ENCODE measurements around the gene METAP1.
"Not testable (repeated sequence)": the region's sequence is repeated elsewhere in the genome, so short reads cannot be mapped to it uniquely, and the experiment has no call there.

The METAP1 gene

DNA sequence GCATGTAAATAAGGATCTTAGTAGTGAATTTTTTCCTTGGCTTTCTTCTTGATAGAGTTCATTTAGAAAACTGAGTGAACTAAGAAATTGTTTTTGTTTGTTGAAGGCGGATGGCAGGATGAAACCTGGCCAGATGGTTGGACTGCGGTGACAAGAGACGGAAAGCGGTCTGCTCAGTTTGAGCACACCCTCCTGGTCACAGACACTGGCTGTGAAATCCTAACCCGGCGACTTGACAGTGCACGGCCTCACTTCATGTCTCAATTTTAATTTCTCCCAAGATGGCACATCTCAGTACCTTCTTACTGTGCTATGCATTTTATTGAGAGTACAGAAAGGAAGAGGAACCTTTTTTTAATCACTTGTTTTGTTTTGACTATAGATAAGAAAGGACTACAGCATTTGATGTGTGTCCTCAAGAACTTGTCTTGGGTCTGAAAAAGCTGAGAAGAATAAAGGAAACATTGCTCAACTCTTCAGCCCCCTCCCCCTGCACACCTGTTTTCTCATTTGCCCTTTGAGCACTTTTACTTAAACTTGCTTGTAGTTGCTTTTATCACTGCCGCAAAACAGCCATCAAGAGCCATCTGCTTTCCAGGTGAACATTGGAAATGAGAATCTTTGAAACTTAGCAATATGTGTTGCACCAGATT is 65.7 kb downstream of the METAP1 start:
- no peak for DNase-seq

DNA sequence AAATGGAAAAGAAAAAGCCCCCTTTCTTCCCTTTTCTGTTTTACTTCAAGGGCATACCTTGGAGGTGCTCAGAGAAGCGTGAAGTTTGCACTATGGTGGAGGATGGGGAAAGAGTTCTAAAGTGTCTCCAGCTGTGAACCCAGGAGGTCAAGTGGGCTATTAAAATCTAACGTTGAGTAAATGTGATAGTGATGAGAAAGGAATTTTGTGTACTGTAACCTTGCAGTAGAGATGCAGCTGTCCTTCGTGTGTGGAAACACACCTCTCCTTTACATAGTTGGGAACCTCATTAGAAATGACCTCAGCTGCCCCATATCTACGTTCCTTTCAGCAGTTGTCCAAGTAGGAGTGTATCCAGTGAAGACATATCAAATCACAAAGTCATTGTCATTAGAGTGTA is 66.6 kb downstream of the METAP1 start:
- DNase-seq: no peak

DNA sequence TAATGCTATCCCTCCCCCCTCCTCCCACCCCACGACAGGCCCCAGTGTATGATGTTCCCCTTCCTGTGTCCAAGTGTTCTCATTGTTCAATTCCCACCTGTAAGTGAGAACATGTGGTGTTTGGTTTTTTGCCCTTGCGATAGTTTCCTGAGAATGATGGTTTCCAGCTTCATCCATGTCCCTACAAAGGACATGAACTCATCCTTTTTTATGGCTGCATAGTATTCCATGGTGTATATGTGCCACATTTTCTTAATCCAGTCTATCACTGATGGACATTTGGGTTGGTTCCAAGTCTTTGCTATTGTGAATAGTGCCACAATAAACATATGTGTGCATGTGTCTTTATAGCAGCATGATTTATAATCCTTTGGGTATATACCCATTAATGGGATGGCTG is 70.0 kb downstream of the METAP1 start:
- not testable (repeated sequence) for DNase-seq

DNA sequence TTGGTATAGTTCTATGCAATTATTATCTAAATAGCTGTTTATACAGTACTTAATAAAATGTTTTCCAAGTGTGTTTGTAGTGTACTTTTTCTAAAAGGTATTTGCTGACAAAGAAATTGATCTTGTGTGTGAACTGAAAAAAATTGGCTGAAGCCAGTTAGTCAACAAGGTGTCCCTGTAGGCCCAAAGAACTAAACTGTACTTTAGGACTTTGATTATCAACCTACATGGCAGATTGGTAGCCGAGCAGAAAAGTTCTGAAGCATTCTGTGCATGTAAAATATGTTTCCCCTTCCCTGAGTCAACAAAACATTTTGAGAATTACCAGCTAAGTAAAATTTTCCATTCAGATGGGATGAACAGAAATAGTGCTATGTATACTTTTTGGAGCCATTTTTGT is 72.1 kb downstream of the METAP1 start:
- DNase-seq: no peak

DNA sequence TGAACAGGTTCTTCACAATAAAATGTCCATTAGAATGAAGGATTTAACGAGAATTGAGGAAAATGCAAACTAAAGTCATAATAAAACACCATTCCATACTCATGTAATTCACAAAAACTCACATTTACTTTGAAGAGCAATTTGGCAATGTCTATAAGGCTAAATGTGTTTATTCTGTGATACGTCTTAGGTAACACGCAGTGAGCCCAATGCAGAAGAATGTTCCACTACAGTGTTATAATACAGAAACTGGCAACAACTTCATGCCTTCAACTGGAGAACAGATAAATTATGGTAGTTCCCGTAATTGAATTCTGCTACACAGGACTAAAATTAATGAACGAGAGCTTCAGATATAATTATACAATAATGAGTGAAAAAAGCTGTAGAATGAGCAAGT is 75.6 kb downstream of the METAP1 start:
- DNase-seq: no peak

DNA sequence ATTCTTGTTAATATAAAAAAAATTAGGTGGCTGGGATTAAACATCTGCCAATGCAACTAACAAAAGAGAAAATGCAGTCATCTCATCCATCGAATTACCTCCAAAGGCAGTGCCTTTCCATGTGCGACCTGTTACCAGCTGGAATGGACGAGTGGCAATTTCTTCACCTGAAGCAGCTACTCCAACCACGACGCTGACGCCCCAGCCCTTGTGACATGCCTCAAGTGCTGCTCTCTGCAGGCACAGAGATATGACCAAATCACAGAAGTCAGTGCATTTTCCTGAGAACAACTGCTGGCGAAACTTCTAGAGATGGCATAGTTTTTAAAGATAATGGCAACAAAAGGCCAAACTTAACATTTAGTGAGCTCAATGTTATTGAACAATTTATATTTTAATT is 79.3 kb downstream of the METAP1 start:
- DNase-seq: no peak

- DNase-seq: no peak
These were observed 80.9 kb downstream of the METAP1 start for GRCh38 chr4:99076292-99076976.

DNA sequence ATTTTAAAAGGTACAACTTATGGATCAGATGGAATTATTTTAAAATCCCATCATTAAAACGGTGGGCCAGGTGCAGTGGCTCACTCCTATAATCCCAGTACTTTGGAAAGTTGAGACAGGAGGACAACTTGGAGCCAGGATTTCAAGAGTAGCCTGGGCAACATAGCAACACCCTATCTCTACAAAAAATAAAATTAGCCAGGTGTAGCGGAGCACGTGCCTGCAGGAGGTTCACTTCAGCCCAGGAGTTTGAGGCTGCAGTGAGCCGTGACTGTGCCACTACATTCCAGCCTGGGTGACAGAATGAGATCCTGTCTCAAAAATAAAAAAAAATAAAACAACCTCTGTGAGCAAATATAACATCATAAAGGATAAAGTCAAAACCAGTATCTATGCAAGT is 81.7 kb downstream of the METAP1 start:
- DNase-seq: no peak

GRCh38 chr4:99078336-99078735 is 82.8 kb downstream of the METAP1 start:
- no peak for DNase-seq

DNA sequence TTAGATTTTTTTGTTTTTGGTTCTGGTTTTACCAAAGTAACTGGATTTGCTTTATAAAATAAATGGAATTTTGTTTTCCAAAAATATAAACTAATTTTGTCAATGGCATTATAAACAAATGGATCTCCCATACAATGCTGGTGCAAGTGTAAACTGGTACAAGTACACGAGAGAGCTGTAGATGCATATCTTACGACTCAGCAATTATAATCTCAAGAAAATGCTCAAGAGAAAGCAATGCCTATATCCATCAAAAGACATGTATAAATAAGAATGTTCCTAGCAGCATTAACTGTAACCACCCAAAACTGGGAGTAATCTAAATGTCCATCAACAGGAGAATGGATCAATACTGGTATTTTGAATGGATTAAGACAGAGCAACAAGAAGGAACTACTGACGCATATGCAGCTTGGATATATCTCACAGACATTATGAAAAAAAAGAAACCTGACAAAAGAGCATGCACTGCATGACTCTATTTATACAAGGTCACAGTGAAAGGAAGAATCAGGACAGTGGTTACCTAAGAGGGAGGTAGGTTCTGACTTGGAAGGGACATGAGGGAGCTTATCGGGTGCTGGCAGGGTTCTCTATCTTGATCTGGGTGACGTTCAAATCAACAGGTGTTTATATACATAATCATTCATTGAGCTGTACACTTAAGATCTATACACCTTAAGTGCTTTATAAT is 83.6 kb downstream of the METAP1 start:
- DNase-seq: no peak

GRCh38 chr4:99079625-99080295 is 84.2 kb downstream of the METAP1 start:
- no peak for DNase-seq

GRCh38 chr4:99080869-99081268 is 85.3 kb downstream of the METAP1 start:
- DNase-seq: not testable (repeated sequence)

GRCh38 chr4:99082192-99082591 is 86.7 kb downstream of the METAP1 start:
- DNase-seq: no peak

DNA sequence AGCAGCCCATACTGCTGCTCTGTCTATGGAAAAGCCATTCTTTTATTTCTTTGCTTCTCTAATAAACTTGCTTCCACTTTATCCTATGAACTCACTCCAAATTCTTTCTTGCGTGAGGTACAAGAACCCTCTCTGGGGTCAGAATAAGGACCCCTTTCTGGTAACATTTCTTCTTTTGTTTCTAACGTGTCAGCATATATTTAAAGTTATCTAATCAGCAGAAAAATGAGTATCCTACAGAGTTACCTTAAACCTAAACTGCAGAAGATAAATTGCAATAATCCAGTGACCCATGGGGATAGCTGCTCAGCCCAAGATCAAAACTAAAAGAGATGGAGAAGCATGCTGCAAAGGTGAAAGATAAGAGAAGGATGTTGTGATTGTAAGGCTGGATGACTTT is 89.1 kb downstream of the METAP1 start:
- DNase-seq: no peak

- no peak for DNase-seq
These were observed 92.5 kb downstream of the METAP1 start for GRCh38 chr4:99088023-99088449.

GRCh38 chr4:99088481-99089365 is 93.2 kb downstream of the METAP1 start, which contains the start of gene ADH5:
Gene ADH5 (minus strand): TSS chr4:99088788. CDS start chr4:99088700, 88 bp downstream.
- DNase-seq: peak; percentile 95

- DNase-seq: no peak
These were observed 95.1 kb downstream of the METAP1 start for GRCh38 chr4:99090481-99091215.

DNA sequence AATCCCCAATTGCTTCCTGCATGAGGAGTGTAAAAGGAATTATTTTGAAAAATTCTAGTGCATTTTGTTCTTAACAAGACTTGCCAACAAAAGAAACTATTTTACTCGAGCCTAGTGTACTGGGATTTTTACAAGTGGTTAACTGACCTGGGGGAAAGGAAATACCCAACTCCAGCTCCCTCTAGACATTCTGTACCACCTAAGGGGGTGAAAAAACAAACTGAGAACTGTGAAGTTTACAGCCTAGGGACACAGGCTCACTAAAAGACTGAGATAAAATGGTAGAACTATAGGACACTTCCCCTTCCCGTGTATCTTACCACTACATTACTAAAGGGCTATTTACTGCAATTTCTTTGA is 95.7 kb downstream of the METAP1 start:
- DNase-seq: no peak

GRCh38 chr4:99091841-99092240 is 96.3 kb downstream of the METAP1 start:
- not testable (repeated sequence) for DNase-seq

GRCh38 chr4:99099311-99099710 is 103.8 kb downstream of the METAP1 start:
- no peak for DNase-seq

DNA sequence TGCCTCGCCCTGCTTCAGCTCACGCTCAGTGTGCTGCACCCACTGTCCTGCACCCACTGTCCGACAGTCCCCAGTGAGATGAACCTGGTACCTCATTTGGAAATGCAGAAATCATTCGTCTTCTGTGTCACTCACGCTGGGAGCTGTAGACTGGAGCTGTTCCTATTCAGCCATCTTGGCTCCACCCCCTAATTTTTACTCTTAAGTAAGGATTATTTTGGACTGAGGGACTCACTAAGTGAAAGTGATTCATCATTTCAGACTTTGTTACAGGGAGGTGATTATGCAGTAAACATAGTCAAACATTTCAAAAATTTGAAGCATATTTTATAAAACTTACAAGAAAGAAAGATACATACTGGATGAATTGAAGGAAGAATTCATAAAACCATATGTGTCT is 104.3 kb downstream of the METAP1 start:
- DNase-seq: not testable (repeated sequence)

- no peak for DNase-seq
These were observed 105.4 kb downstream of the METAP1 start for GRCh38 chr4:99100876-99101275.

All from CD4-positive, alpha-beta T cell treated with Interleukin-6 for 4 hours (primary cell).